ENCODE measurements around the gene ZNF805. TPM values are rescaled to one million over a fixed set of nuclear protein-coding genes. Genes with fewer than 3 reads are reported as not detected.

The ZNF805 gene
- total RNA-seq, 1 experiment from 2014 or later, result 18.2 TPM

- H3K36me3 Mint-ChIP-seq, result no peaks in the 10 kb centered on the region
- no peaks in the 10 kb centered on the region; the same call in 1 of the 2 replicates for H3K27me3 Mint-ChIP-seq (ENCODE audit: low read depth)
- TF ChIP-seq, protein P1, sequence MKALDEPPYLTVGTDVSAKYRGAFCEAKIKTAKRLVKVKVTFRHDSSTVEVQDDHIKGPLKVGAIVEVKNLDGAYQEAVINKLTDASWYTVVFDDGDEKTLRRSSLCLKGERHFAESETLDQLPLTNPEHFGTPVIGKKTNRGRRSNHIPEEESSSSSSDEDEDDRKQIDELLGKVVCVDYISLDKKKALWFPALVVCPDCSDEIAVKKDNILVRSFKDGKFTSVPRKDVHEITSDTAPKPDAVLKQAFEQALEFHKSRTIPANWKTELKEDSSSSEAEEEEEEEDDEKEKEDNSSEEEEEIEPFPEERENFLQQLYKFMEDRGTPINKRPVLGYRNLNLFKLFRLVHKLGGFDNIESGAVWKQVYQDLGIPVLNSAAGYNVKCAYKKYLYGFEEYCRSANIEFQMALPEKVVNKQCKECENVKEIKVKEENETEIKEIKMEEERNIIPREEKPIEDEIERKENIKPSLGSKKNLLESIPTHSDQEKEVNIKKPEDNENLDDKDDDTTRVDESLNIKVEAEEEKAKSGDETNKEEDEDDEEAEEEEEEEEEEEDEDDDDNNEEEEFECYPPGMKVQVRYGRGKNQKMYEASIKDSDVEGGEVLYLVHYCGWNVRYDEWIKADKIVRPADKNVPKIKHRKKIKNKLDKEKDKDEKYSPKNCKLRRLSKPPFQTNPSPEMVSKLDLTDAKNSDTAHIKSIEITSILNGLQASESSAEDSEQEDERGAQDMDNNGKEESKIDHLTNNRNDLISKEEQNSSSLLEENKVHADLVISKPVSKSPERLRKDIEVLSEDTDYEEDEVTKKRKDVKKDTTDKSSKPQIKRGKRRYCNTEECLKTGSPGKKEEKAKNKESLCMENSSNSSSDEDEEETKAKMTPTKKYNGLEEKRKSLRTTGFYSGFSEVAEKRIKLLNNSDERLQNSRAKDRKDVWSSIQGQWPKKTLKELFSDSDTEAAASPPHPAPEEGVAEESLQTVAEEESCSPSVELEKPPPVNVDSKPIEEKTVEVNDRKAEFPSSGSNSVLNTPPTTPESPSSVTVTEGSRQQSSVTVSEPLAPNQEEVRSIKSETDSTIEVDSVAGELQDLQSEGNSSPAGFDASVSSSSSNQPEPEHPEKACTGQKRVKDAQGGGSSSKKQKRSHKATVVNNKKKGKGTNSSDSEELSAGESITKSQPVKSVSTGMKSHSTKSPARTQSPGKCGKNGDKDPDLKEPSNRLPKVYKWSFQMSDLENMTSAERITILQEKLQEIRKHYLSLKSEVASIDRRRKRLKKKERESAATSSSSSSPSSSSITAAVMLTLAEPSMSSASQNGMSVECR (CRISPR knock-in tag; IDR thresholded peaks at IDR 0.05; ENCODE audit: borderline replicate concordance), result no peak
- TF ChIP-seq ZBTB21 (CRISPR knock-in tag; IDR thresholded peaks at IDR 0.05; ENCODE audit: borderline replicate concordance) (no peak), ZNF317 (CRISPR knock-in tag; IDR thresholded peaks at IDR 0.05; ENCODE audit: borderline replicate concordance, low read depth) (no peak), NFE2L1 (CRISPR knock-in tag; IDR thresholded peaks at IDR 0.05) (no peak), AFF4 (CRISPR knock-in tag; IDR thresholded peaks at IDR 0.05; ENCODE audit: borderline replicate concordance) (no peak), PRRX2 (CRISPR knock-in tag; IDR thresholded peaks at IDR 0.05) (no peak), TEAD1 (CRISPR knock-in tag; IDR thresholded peaks at IDR 0.05) (no peak), MXD4 (CRISPR knock-in tag; IDR thresholded peaks at IDR 0.05; ENCODE audit: borderline replicate concordance) (no peak), ZNF121 (CRISPR knock-in tag; IDR thresholded peaks at IDR 0.05) (no peak), NFYB (CRISPR knock-in tag; conservative IDR thresholded peaks at IDR 0.05; ENCODE audit: low read depth) (no peak), ZNF423 (CRISPR knock-in tag; IDR thresholded peaks at IDR 0.05) (no peak), IRF1 (CRISPR knock-in tag; IDR thresholded peaks at IDR 0.05) (no peak), ZNF425 (CRISPR knock-in tag; conservative IDR thresholded peaks at IDR 0.05) (no peak), NR1H2 (CRISPR knock-in tag; IDR thresholded peaks at IDR 0.05) (no peak), FOXJ3 (CRISPR knock-in tag; IDR thresholded peaks at IDR 0.05; ENCODE audit: borderline replicate concordance) (no peak), SMAD4 (CRISPR knock-in tag; IDR thresholded peaks at IDR 0.05) (no peak)
- ChIA-PET CTCF (no interaction called here), POLR2A (no interaction called here)
- no peak overlapping the region for H3K4me3 Mint-ChIP-seq
- no peaks in the 10 kb centered on the region for H3K4me1 Mint-ChIP-seq
- H3K27ac Mint-ChIP-seq, result no peak overlapping the region
- DNase-seq (ENCODE audit: low spot score) (no peak), ATAC-seq (no peak)
- no peaks in the 10 kb centered on the region for H3K9me3 Mint-ChIP-seq
Measured at GRCh38 chr19:57273014-57273413, 32.6 kb downstream of the ZNF805 start.
